DND-41 (cell line): ENCODE results near the gene B4GAT1.

Source experiments
- CTCF ChIP-seq: IDR thresholded peaks from 2 replicates; pipeline ENCODE4 v1.5.1; 2012; ENCODE audit warnings: borderline replicate concordance, low read length, moderate library complexity, mild to moderate bottlenecking; ENCODE audit not compliant: poor library complexity, severe bottlenecking; ENCODE audit errors: extremely low read depth
- EZH2 ChIP-seq: IDR thresholded peaks from 3 replicates; pipeline ENCODE4 v1.6.1; 2012; ENCODE audit warnings: borderline replicate concordance, low read depth, mild to moderate bottlenecking, moderate library complexity, low read length, inconsistent platforms; ENCODE audit not compliant: severe bottlenecking

- TF ChIP-seq CTCF (no peak), EZH2 (no peak)
Observed at GRCh38 chr11:66315921-66316811, 31.3 kb downstream of the B4GAT1 start.
